ENCODE measurements around the gene PCK1. TPM values are rescaled to one million over a fixed set of nuclear protein-coding genes. Genes with fewer than 3 reads are reported as not detected.

The PCK1 gene
- total RNA-seq, 2 experiments from 2014 or later, result not detected

GRCh38 chr20:57610261-57610952 lies 49.5 kb downstream of the PCK1 start:
- no peaks in the 10 kb centered on the region for H3K27me3 Mint-ChIP-seq
- H3K4me3 Mint-ChIP-seq, result no peak overlapping the region
- no peak overlapping the region for H3K27ac Mint-ChIP-seq
- H3K4me1 Mint-ChIP-seq (ENCODE audit: low read depth), result peaks cover 6% of the 10 kb centered on the region
- no peak for DNase-seq
- H3K36me3 Mint-ChIP-seq, result peaks cover 13% of the 10 kb centered on the region
- ChIA-PET POLR2A (no interaction called here), CTCF (interaction anchor here (1.1 kb wide), 1 partner anchor 14 kb away, joined by 4 read pairs; no protein-coding TSS in a partner anchor)
- intact Hi-C loops (cut with micrococcal nuclease), result no loop called here
- no peaks in the 10 kb centered on the region for H3K9me3 Mint-ChIP-seq

DNA sequence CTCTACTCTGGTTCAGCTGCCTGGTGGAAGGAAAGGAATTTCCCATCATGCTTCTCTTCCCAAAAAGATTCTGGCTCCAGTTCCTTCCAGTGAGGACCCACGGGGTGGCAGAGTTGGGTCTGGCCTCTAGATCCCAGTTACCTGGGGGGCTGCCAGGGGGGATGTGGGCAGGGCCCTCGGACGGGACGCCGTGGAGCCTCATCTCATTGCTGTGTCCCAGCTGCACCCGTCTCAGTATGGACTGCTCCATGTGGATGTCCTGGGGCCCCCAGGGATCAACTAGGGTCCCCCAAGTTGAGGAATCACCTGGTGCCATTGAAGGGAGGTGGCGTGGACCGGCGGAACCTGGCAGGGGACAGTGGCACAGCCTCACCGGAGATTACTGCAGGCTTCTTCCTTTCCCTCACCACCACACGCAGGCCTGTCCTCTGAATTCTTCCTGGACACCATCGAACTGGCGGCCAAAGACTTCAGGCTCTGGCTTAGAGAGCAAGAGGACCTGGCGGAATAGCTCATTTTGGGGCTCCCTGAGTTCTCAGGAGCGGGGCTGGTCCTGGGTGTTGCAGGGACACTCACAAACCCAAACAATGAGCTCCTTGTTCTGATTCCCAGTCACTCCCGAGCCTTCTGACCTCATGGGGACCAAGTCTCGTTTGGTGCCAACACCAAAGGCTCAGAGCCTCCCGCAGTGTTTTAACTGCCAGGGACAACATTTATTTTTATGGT lies 50.8 kb downstream of the PCK1 start:
- no peak overlapping the region for H3K27ac Mint-ChIP-seq
- ChIA-PET CTCF (interaction anchor here (1.0 to 1.5 kb wide), 2 partner anchors 11 to 13 kb away, joined by 3 read pairs; no protein-coding TSS in a partner anchor), POLR2A (no interaction called here)
- no peak overlapping the region for H3K4me3 Mint-ChIP-seq
- intact Hi-C loops (cut with micrococcal nuclease), result no loop called here
- H3K36me3 Mint-ChIP-seq, result peaks cover 13% of the 10 kb centered on the region
- H3K9me3 Mint-ChIP-seq, result no peaks in the 10 kb centered on the region
- H3K4me1 Mint-ChIP-seq (ENCODE audit: low read depth), result peaks cover under 1% of the 10 kb centered on the region
- no peak for DNase-seq
- H3K27me3 Mint-ChIP-seq, result no peaks in the 10 kb centered on the region

- H3K4me1 Mint-ChIP-seq (ENCODE audit: low read depth), result peaks cover 8% of the 10 kb centered on the region
- H3K4me3 Mint-ChIP-seq, result no peak overlapping the region
- H3K36me3 Mint-ChIP-seq, result peaks cover 13% of the 10 kb centered on the region
Measured at GRCh38 chr20:57612436-57612835, 51.5 kb downstream of the PCK1 start.

GRCh38 chr20:57612916-57613315 lies 52.0 kb downstream of the PCK1 start:
- Mint-ChIP-seq H3K27me3 (peaks cover 5% of the 10 kb centered on the region), H3K27ac (no peak overlapping the region), H3K4me3 (no peak overlapping the region), H3K4me1 (ENCODE audit: low read depth) (peaks cover 13% of the 10 kb centered on the region), H3K9me3 (no peaks in the 10 kb centered on the region), H3K36me3 (peaks cover 13% of the 10 kb centered on the region)
- ChIA-PET POLR2A (no interaction called here), CTCF (interaction anchor here (1.3 to 1.6 kb wide), 2 partner anchors 10 to 12 kb away, joined by 3 read pairs; no protein-coding TSS in a partner anchor)
- intact Hi-C loops (cut with micrococcal nuclease), result no loop called here
- DNase-seq, result no peak

More at GRCh38 chr20:57612436-57612835, 51.5 kb downstream of the PCK1 start:
- Mint-ChIP-seq H3K27me3 (peaks cover 5% of the 10 kb centered on the region), H3K9me3 (no peaks in the 10 kb centered on the region), H3K27ac (no peak overlapping the region)
- intact Hi-C loops (cut with micrococcal nuclease), result no loop called here
- no peak for DNase-seq
- ChIA-PET POLR2A (no interaction called here), CTCF (interaction anchor here (1.0 to 1.5 kb wide), 2 partner anchors 10 to 14 kb away, joined by 3 read pairs; no protein-coding TSS in a partner anchor)

- ChIA-PET CTCF (interaction anchor here (1.3 to 2.0 kb wide), 3 partner anchors 10 to 17 kb away, joined by 3 to 5 read pairs (median 3); no protein-coding TSS in a partner anchor), POLR2A (no interaction called here)
- Mint-ChIP-seq H3K27me3 (peaks cover 5% of the 10 kb centered on the region), H3K4me1 (ENCODE audit: low read depth) (peaks cover 19% of the 10 kb centered on the region), H3K27ac (no peak overlapping the region), H3K36me3 (peaks cover 13% of the 10 kb centered on the region), H3K9me3 (no peaks in the 10 kb centered on the region), H3K4me3 (no peak overlapping the region)
- DNase-seq, result no peak
- intact Hi-C loops (cut with micrococcal nuclease), result no loop called here
Measured at GRCh38 chr20:57613481-57613921, 52.6 kb downstream of the PCK1 start.

DNA sequence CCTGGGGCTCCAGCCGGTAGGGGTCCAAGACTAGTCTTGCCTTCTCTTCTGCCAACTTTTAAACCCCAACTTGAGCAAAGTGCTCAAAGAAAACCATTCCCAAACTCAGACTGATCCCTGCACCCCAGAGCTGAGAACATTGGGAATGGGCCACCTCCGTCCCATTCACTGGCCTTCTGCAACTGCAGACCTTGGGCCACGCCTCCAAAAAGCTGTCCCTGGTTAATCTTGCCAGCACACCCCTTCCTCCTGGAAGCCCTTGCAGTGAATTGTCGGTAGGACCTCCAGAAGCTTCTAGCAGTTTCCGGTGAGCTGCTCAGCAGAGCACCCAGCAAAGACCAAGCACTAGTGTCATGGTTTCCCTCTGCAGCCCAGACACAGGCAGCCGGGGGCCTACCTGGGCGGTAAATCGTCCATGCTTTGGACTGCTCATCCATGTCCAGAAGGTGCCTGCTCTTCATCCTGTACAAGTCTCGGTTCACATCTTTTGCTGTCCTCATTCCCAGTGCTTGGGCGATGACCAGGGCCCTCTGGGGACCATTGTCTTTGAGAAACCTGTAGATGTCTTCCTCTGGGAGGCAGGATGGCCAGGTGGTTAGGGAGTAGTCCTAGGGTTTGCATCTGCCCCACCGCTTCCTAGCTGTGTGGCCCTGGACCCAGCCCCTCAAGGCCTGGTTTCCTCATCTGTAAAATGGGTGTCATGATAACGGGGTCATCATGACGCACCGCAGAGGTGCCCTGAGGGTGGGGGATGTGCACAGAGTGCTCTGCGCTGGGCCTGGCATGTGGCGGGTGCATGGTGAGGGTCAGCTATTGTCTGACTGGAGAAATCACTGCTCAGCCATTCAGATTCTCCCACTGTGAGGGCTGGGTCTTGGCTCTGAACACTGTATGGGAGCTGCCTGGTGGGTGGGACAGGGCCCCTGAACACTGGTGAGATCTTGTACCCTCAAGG lies 53.9 kb downstream of the PCK1 start:
- Mint-ChIP-seq H3K27me3 (peaks cover 5% of the 10 kb centered on the region), H3K4me3 (no peak overlapping the region), H3K27ac (no peak overlapping the region), H3K4me1 (ENCODE audit: low read depth) (peaks cover 30% of the 10 kb centered on the region), H3K9me3 (no peaks in the 10 kb centered on the region), H3K36me3 (peaks cover 11% of the 10 kb centered on the region)
- CTCF ChIA-PET, result interaction anchor here (1.6 to 2.0 kb wide), 2 partner anchors 8 to 19 kb away, joined by 3 to 5 read pairs; no protein-coding TSS in a partner anchor
- DNase-seq, result no peak
- intact Hi-C loops (cut with micrococcal nuclease), result loop anchor here (5.0 kb wide), 1 partner anchor 793 kb away; no protein-coding TSS in a partner anchor
- POLR2A ChIA-PET, result no interaction called here

DNA sequence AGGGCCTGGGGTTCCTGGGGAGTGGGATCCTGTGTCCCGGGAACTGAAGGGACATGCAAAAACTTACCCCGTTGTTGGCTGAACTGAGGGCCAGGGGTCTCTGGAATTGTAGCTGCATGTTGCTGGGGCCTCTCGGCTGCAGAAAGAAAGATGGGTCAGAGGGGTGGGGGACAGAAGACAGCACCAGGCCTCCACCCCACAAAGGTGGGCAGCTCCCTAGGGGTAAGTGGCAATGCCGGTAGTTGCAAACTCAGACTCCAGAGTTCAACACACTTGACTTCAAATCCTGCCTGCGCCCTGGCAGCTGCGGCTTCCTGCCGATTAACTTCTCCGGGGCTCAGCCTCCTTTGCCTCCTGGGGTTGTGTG lies 54.5 kb downstream of the PCK1 start:
- ChIA-PET POLR2A (no interaction called here), CTCF (interaction anchor here (2.0 kb wide), 1 partner anchor 19 kb away, joined by 5 read pairs; no protein-coding TSS in a partner anchor)
- Mint-ChIP-seq H3K4me1 (ENCODE audit: low read depth) (peaks cover 36% of the 10 kb centered on the region), H3K27ac (no peak overlapping the region), H3K4me3 (no peak overlapping the region), H3K36me3 (peaks cover 8% of the 10 kb centered on the region), H3K27me3 (peaks cover 5% of the 10 kb centered on the region), H3K9me3 (no peaks in the 10 kb centered on the region)
- DNase-seq, result no peak
- intact Hi-C loops (cut with micrococcal nuclease), result loop anchor here (5.0 kb wide), 1 partner anchor 792 kb away; no protein-coding TSS in a partner anchor

DNA sequence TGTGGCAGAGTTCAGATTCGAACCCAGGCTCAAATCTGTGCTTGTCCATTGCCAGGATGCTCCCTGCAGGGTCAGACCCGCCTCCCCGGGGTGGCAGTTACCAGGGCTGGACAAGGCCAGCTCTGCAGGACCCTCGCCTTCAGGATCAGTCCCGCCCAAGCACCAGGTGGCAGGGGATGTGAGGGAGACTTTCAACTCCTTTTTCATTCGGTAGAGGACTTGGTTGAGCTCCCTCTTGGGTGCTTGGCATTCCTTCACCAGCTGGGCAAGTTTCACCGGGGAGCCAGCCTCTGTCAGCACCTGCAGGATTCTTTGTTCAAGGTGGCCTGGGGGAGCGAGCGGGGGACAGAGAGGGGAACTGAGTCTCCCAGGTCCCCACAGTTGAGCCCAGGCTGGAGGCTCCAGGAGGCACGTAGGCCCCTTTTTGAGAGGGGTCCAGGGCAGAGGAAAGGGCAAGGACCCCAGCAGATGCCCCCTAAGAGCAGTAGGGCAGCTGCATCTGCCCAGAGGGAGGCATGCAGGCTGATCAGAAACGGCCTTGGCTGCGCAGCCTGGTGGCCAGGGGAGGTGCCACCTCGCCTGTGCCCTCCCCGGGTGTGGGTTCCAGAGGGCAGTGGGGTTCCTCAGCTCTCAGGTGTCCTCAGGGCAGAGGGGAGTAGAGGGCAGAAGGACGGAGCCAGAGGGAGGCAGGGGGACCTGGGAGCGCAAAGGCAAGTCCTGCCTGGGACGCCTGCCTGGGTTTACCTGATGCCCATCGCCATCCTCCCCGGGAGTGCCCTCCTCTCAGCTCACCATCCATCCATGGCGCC lies 55.4 kb downstream of the PCK1 start:
- Mint-ChIP-seq H3K4me3 (no peak overlapping the region), H3K27ac (no peak overlapping the region), H3K9me3 (no peaks in the 10 kb centered on the region), H3K36me3 (peaks cover 7% of the 10 kb centered on the region), H3K27me3 (peaks cover 5% of the 10 kb centered on the region), H3K4me1 (ENCODE audit: low read depth) (peaks cover 45% of the 10 kb centered on the region)
- DNase-seq, result no peak
- POLR2A ChIA-PET, result no interaction called here
- CTCF ChIA-PET, result interaction anchor here (1.1 kb wide), 1 partner anchor 14 kb away, joined by 4 read pairs; no protein-coding TSS in a partner anchor
- intact Hi-C loops (cut with micrococcal nuclease), result loop anchor here (5.0 kb wide), 1 partner anchor 791 kb away; no protein-coding TSS in a partner anchor

GRCh38 chr20:57617079-57617795 lies 56.3 kb downstream of the PCK1 start:
- H3K9me3 Mint-ChIP-seq, result no peaks in the 10 kb centered on the region
- DNase-seq, result no peak
- peaks cover 7% of the 10 kb centered on the region for H3K36me3 Mint-ChIP-seq
- ChIA-PET CTCF (interaction anchor here (0.6 to 4.1 kb wide), 4 partner anchors 11 to 1605 kb away, joined by 4 to 27 read pairs (median 4); no protein-coding TSS in a partner anchor), POLR2A (interaction anchor here (0.9 kb wide), 1 partner anchor 92 kb away, joined by 3 read pairs; the partner anchor contains the start of gene PMEPA1)
- peaks cover 5% of the 10 kb centered on the region for H3K27me3 Mint-ChIP-seq
- peak overlapping the region; percentile 13 for H3K27ac Mint-ChIP-seq
- H3K4me1 Mint-ChIP-seq (ENCODE audit: low read depth), result peaks cover 52% of the 10 kb centered on the region
- intact Hi-C loops (cut with micrococcal nuclease), result loop anchor here (5.0 kb wide), 1 partner anchor 790 kb away; no protein-coding TSS in a partner anchor
- H3K4me3 Mint-ChIP-seq, result no peak overlapping the region
